Measurements from ENCODE around the gene CD74. TPM values are rescaled to one million over a fixed set of nuclear protein-coding genes. Genes with fewer than 3 reads are reported as not detected.
A peak's percentile ranks its signal among the peaks of the same experiment; 100 is the strongest.

CD74 gene
- total and polyA plus RNA-seq, 10 of the 15 experiments (the other 5 are each of a cell fraction or from before 2014, with no cell fraction given), result 1,387 to 11,063 (median 3,922) TPM

DNA sequence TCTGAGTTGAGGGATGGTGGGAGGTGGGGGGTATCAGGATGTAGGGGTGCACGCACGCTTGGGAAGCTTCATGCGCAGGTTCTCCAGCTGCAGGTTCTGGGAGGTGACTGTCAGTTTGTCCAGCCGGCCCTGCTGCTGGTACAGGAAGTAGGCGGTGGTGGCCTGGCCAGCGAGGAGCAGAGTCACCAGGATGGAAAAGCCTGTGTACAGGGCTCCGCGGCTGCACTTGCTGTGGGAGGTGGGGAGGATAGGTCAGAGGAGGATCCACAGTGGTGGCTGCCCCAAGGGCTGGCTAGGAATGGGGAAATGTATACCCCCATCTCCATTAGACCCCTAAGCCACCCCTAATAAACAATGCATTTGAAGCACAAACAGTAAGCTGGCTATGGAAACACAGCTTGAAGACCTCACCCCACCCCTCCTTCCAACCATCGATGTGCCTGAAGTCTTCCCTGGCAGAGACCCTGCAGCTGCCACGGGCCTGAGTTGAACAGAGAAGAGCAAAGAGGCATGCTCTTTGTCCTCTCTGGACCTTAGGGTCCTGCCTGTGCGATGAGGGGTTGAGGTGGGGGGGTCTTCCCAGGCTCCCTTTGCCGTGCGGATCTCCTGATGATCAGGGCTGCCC, 5.5 kb downstream of the CD74 start (continued):
- TF ChIP-seq, protein P1, sequence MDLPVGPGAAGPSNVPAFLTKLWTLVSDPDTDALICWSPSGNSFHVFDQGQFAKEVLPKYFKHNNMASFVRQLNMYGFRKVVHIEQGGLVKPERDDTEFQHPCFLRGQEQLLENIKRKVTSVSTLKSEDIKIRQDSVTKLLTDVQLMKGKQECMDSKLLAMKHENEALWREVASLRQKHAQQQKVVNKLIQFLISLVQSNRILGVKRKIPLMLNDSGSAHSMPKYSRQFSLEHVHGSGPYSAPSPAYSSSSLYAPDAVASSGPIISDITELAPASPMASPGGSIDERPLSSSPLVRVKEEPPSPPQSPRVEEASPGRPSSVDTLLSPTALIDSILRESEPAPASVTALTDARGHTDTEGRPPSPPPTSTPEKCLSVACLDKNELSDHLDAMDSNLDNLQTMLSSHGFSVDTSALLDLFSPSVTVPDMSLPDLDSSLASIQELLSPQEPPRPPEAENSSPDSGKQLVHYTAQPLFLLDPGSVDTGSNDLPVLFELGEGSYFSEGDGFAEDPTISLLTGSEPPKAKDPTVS (IDR thresholded peaks at IDR 0.05; ENCODE audit: low read depth, low read length), result no peak
- TF ChIP-seq, protein P2, sequence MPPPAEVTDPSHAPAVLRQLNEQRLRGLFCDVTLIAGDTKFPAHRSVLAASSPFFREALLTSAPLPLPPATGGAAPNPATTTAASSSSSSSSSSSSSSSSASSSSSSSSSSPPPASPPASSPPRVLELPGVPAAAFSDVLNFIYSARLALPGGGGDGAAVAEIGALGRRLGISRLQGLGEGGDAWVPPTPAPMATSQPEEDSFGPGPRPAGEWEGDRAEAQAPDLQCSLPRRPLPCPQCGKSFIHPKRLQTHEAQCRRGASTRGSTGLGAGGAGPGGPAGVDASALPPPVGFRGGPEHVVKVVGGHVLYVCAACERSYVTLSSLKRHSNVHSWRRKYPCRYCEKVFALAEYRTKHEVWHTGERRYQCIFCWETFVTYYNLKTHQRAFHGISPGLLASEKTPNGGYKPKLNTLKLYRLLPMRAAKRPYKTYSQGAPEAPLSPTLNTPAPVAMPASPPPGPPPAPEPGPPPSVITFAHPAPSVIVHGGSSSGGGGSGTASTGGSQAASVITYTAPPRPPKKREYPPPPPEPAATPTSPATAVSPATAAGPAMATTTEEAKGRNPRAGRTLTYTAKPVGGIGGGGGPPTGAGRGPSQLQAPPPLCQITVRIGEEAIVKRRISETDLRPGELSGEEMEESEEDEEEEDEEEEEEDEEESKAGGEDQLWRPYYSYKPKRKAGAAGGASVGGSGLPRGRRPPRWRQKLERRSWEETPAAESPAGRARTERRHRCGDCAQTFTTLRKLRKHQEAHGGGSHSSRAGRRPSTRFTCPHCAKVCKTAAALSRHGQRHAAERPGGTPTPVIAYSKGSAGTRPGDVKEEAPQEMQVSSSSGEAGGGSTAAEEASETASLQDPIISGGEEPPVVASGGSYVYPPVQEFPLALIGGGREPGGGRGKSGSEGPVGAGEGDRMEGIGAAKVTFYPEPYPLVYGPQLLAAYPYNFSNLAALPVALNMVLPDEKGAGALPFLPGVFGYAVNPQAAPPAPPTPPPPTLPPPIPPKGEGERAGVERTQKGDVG (CRISPR knock-in tag; IDR thresholded peaks at IDR 0.05), result no peak
- TF ChIP-seq, protein P3, sequence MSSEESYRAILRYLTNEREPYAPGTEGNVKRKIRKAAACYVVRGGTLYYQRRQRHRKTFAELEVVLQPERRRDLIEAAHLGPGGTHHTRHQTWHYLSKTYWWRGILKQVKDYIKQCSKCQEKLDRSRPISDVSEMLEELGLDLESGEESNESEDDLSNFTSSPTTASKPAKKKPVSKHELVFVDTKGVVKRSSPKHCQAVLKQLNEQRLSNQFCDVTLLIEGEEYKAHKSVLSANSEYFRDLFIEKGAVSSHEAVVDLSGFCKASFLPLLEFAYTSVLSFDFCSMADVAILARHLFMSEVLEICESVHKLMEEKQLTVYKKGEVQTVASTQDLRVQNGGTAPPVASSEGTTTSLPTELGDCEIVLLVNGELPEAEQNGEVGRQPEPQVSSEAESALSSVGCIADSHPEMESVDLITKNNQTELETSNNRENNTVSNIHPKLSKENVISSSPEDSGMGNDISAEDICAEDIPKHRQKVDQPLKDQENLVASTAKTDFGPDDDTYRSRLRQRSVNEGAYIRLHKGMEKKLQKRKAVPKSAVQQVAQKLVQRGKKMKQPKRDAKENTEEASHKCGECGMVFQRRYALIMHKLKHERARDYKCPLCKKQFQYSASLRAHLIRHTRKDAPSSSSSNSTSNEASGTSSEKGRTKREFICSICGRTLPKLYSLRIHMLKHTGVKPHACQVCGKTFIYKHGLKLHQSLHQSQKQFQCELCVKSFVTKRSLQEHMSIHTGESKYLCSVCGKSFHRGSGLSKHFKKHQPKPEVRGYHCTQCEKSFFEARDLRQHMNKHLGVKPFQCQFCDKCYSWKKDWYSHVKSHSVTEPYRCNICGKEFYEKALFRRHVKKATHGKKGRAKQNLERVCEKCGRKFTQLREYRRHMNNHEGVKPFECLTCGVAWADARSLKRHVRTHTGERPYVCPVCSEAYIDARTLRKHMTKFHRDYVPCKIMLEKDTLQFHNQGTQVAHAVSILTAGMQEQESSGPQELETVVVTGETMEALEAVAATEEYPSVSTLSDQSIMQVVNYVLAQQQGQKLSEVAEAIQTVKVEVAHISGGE (CRISPR knock-in tag; IDR thresholded peaks at IDR 0.05), result no peak
- TF ChIP-seq SMAD5 (IDR thresholded peaks at IDR 0.05; ENCODE audit: low read depth), result peak; percentile 20; the same call in 1 of the 2 replicates
- TF ChIP-seq RCOR1 (conservative IDR thresholded peaks at IDR 0.05; ENCODE audit: low read depth, low read length), result no peak
- peak; percentile 4; the same call in 1 of the 2 replicates for TF ChIP-seq PAX5 (IDR thresholded peaks at IDR 0.05; ENCODE audit: borderline replicate concordance, low read depth, low read length)
- no peak for TF ChIP-seq SMAD1 (IDR thresholded peaks at IDR 0.05; ENCODE audit: low read depth, partially characterized antibody)
- no peak for TF ChIP-seq TARDBP (IDR thresholded peaks at IDR 0.05; ENCODE audit: borderline replicate concordance)
- no peak for TF ChIP-seq DPF2 (IDR thresholded peaks at IDR 0.05)
- TF ChIP-seq CREB1 (IDR thresholded peaks at IDR 0.05; ENCODE audit: low read depth), result no peak
- TF ChIP-seq, protein P4, sequence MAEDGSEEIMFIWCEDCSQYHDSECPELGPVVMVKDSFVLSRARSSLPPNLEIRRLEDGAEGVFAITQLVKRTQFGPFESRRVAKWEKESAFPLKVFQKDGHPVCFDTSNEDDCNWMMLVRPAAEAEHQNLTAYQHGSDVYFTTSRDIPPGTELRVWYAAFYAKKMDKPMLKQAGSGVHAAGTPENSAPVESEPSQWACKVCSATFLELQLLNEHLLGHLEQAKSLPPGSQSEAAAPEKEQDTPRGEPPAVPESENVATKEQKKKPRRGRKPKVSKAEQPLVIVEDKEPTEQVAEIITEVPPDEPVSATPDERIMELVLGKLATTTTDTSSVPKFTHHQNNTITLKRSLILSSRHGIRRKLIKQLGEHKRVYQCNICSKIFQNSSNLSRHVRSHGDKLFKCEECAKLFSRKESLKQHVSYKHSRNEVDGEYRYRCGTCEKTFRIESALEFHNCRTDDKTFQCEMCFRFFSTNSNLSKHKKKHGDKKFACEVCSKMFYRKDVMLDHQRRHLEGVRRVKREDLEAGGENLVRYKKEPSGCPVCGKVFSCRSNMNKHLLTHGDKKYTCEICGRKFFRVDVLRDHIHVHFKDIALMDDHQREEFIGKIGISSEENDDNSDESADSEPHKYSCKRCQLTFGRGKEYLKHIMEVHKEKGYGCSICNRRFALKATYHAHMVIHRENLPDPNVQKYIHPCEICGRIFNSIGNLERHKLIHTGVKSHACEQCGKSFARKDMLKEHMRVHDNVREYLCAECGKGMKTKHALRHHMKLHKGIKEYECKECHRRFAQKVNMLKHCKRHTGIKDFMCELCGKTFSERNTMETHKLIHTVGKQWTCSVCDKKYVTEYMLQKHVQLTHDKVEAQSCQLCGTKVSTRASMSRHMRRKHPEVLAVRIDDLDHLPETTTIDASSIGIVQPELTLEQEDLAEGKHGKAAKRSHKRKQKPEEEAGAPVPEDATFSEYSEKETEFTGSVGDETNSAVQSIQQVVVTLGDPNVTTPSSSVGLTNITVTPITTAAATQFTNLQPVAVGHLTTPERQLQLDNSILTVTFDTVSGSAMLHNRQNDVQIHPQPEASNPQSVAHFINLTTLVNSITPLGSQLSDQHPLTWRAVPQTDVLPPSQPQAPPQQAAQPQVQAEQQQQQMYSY (CRISPR knock-in tag; IDR thresholded peaks at IDR 0.05), result peak; percentile 79; the same call in 1 of the 2 replicates
- TF ChIP-seq SREBF2 (IDR thresholded peaks at IDR 0.05; ENCODE audit: low read length), result no peak
- TF ChIP-seq RUNX3 (IDR thresholded peaks at IDR 0.05; ENCODE audit: low read length), result no peak
- TF ChIP-seq, protein P5, sequence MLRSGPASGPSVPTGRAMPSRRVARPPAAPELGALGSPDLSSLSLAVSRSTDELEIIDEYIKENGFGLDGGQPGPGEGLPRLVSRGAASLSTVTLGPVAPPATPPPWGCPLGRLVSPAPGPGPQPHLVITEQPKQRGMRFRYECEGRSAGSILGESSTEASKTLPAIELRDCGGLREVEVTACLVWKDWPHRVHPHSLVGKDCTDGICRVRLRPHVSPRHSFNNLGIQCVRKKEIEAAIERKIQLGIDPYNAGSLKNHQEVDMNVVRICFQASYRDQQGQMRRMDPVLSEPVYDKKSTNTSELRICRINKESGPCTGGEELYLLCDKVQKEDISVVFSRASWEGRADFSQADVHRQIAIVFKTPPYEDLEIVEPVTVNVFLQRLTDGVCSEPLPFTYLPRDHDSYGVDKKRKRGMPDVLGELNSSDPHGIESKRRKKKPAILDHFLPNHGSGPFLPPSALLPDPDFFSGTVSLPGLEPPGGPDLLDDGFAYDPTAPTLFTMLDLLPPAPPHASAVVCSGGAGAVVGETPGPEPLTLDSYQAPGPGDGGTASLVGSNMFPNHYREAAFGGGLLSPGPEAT (IDR thresholded peaks at IDR 0.05; ENCODE audit: low read depth), result no peak

Data from GM12878 (cell line).